Effector memory CD4-positive, alpha-beta T cell (primary cell): Measurements from ENCODE around the gene SMIM24.
"Not testable (repeated sequence)": the region's sequence is repeated elsewhere in the genome, so short reads cannot be mapped to it uniquely, and the experiment has no call there.

Experiments
- DNase-seq, 3 donors: peaks; one replicate each; pipeline ENCODE4 v3.0.0-alpha.2; 2020
- H3K27ac ChIP-seq: 2 replicates; pipeline ENCODE4 v1.7.0; 2013; ENCODE audit warnings: mild to moderate bottlenecking, low read length, moderate library complexity; ENCODE audit not compliant: insufficient read depth, poor library complexity, severe bottlenecking
- H3K27me3 ChIP-seq: replicated peaks from 2 replicates; pipeline ENCODE4 v1.7.0; 2013; ENCODE audit warnings: mild to moderate bottlenecking, low read length; ENCODE audit not compliant: insufficient read depth, control insufficient read depth, poor library complexity, severe bottlenecking
- H3K36me3 ChIP-seq: 2 replicates; pipeline ENCODE4 v1.7.0; 2013; ENCODE audit warnings: mild to moderate bottlenecking, low read length, moderate library complexity; ENCODE audit not compliant: control insufficient read depth, insufficient read depth
- H3K4me1 ChIP-seq: 2 replicates; pipeline ENCODE4 v1.7.0; 2013; ENCODE audit warnings: low read length, mild to moderate bottlenecking; ENCODE audit not compliant: control insufficient read depth, insufficient read depth, poor library complexity, severe bottlenecking
- H3K4me3 ChIP-seq: 2 replicates; pipeline ENCODE4 v1.7.0; 2013; ENCODE audit warnings: low read length, low read depth, mild to moderate bottlenecking; ENCODE audit not compliant: insufficient read depth, poor library complexity, severe bottlenecking
- H3K9me3 ChIP-seq: 2 replicates; pipeline ENCODE4 v1.7.0; 2013; ENCODE audit warnings: mild to moderate bottlenecking, low read length, moderate library complexity; ENCODE audit not compliant: control insufficient read depth
- total RNA-seq, 3 donors: gene quantifications; one replicate each; lab custom pipeline; 2026; lab: John Stamatoyannopoulos, UW

The SMIM24 gene
- total RNA-seq = 0 to 0.19 (median 0) reads per million in 3 donors

DNA sequence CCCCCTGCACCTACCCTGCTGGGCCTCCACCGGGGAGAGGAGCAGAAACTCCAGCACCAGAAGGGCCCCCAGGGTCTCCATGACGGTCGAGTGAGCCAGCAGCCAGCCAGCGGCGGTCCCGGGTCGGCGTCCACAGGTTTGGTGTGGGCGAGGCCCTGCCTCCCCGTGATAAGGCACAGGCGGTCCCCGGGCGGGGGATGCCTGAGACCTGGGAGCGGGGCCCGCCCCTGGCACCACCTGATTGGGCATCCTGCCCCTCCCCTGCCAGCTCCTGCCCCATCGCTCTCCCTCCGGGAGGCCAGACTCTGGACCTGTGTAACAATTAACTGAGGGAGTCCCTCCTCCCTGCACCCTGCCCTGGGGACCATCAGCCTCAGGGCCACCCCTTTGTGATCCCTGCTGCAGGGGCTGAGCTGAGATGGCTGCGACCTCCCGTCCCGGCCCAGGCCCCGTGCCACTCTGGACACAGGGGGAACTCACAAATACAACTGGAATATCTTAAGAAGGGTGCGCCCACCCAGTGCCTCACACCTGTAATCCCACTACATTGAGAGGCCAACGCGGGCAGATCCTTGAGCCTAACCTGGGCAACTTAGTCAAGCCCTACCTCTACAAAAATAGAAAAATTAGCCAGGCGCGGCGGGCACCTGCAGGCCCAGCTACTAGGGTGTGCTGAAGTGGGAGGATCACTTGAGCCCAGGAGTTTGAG is at the start of gene SMIM24:
Gene SMIM24 (minus strand): TSS at position 143 of the 709 bp plus-strand sequence. CDS start 62 bp downstream, at position 81.
- H3K27me3 ChIP-seq = no peaks in the 10 kb centered on the region
- H3K36me3 ChIP-seq = no peaks in the 10 kb centered on the region
- no peak within 1 kb of the TSS for H3K27ac ChIP-seq
- no peak for DNase-seq
- no peaks in the 10 kb centered on the region for H3K9me3 ChIP-seq
- no peak within 1 kb of the TSS for H3K4me3 ChIP-seq
- H3K4me1 ChIP-seq = peaks cover 15% of the 10 kb centered on the region

DNA sequence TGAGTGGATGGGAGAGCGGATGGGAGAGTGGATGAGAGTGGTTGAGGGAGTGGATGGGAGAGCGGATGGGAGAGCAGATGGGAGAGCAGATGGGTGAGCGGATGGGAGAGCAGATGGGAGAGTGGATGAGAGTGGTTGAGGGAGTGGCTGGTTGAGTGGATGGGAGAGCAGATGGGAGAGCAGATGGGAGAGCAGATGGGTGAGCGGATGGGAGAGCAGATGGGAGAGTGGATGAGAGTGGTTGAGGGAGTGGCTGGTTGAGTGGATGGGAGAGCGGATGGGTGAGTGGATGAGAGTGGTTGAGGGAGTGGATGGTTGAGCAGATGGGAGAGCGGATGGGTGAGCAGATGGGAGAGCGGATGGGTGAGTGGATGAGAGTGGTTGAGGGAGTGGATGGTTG is 49.0 kb upstream of the SMIM24 start:
- H3K27ac ChIP-seq, H3K9me3 ChIP-seq, H3K4me1 ChIP-seq, H3K27me3 ChIP-seq, H3K4me3 ChIP-seq, DNase-seq: not testable (repeated sequence)
- peaks cover 71% of the 10 kb centered on the region for H3K36me3 ChIP-seq

DNA sequence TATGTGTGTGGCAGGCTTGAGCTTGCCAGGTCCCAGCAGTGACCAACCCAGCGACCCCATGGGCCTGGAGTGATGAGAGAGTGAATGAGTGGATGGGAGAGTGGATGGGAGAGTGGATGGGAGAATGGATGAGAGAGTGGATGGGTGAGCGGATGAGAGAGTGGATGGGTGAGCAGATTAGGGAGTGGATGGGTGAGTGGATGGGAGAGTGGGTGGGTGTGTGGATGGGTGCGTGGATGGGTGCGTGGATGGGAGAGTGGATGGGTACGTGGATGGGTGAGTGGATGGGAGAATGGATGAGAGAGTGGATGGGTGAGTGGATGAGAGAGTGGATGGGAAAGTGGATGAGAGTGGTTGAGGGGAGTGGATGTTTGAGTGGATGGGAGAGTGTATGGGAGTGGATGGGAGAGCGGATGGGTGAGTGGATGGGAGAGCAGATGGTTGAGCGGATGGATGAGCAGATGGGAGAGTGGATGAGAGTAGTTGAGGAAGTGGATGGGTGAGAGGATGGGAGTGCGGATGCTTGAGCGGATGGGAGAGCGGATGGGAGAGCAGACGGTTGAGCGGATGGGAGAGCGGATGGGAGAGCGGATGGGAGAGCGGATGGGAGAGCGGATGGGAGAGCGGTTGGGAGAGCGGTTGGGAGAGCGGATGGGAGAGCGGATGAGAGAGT is 48.4 kb upstream of the SMIM24 start:
- no peak for DNase-seq
- Histone ChIP-seq H3K27me3 (no peaks in the 10 kb centered on the region), H3K36me3 (peaks cover 69% of the 10 kb centered on the region), H3K4me3 (no peak overlapping the region), H3K9me3 (no peaks in the 10 kb centered on the region), H3K27ac (no peak overlapping the region), H3K4me1 (no peaks in the 10 kb centered on the region)

DNA sequence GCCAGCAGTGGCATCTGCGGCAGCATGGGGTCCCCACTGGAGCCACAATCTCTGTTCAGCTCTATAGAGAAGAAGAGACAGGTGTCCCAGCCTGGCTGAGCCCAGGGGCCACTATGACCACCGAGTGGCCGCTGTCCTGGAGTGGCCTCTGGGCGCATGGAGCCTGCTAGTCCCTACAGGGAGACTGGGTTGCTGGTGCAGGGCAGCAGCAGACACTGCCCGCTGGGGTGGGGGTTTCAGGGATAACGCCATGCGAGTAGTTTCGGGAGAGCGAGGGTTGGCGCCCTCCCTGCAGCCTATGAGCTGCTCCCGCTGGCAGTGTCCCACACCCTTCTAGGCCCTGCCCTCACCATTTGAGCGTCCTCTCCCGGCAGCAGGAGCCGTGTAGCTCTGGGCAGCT is 47.8 kb upstream of the SMIM24 start:
- Histone ChIP-seq H3K27me3 (no peaks in the 10 kb centered on the region), H3K4me3 (no peak overlapping the region), H3K9me3 (no peaks in the 10 kb centered on the region), H3K27ac (no peak overlapping the region), H3K36me3 (peaks cover 69% of the 10 kb centered on the region), H3K4me1 (no peaks in the 10 kb centered on the region)
- no peak for DNase-seq

DNA sequence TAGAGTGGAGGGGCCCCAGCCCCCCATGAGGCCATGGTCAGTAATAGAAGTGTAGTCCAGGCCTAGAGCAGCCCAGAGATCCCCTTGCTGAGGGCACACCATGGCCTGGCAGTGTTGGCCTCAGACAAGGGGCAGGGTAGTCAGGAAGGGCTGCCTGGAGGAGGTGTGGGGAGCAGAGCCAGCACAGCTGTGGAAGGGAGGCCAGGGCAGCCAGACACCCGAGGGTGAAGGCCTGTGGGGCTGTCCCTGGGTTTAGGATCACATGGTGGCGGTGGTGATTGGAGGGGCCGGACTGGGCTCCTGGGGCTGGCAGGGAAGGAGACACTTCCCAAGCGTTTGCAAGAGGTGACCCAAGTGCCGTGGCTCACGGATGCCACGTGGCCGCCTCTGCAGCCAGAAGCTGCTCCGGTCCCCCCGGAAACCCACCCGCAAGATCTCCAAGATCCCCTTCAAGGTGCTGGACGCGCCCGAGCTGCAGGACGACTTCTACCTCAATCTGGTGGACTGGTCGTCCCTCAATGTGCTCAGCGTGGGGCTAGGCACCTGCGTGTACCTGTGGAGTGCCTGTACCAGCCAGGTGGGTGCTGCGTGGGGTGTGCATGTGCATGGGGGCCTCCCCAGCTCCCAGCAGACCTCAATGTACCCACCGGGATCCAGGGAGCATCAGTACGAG is 47.0 kb upstream of the SMIM24 start:
- DNase-seq = no peak
- Histone ChIP-seq H3K4me3 (no peak overlapping the region), H3K36me3 (peaks cover 69% of the 10 kb centered on the region), H3K27ac (no peak overlapping the region), H3K4me1 (no peaks in the 10 kb centered on the region), H3K27me3 (no peaks in the 10 kb centered on the region), H3K9me3 (no peaks in the 10 kb centered on the region)

DNA sequence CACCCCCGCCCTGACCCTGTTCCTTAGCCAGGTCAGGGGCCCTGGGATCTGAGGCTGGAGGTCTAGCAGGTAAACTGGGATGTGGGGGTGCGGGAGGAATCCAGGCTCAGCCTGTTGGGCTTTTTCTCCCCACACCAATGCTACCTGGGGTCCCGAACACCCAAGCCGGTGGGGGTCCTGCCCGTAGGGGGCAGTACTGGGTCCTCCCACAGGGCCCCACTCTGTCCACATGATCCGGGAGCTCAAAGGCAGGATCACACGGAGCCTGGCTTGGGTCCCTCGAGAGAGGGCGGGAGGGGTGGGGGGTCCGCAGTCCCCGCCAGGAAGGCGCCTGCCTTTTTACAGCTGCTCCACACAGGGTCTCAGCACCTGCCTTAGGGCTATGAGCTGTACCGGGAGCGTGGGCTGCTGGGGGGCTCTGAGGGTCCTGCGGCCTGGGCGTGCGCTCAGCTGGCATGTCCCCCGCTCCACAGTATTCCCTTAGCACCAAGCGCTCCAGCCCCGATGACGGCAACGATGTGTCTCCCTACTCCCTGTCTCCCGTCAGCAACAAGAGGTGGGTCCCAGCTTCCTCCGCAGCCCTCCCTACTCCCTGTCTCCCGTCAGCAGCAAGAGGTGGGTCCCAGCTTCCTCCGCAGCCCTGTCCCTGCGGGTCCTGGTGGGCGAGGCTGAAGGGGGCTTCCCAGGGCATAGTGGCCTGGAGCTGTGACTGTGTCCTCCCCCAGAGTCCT is 46.3 kb upstream of the SMIM24 start:
- H3K4me3 ChIP-seq = no peak overlapping the region
- no peaks in the 10 kb centered on the region for H3K4me1 ChIP-seq
- H3K36me3 ChIP-seq = peaks cover 62% of the 10 kb centered on the region
- H3K9me3 ChIP-seq = no peaks in the 10 kb centered on the region
- DNase-seq = no peak
- H3K27ac ChIP-seq = no peak overlapping the region
- no peaks in the 10 kb centered on the region for H3K27me3 ChIP-seq

DNA sequence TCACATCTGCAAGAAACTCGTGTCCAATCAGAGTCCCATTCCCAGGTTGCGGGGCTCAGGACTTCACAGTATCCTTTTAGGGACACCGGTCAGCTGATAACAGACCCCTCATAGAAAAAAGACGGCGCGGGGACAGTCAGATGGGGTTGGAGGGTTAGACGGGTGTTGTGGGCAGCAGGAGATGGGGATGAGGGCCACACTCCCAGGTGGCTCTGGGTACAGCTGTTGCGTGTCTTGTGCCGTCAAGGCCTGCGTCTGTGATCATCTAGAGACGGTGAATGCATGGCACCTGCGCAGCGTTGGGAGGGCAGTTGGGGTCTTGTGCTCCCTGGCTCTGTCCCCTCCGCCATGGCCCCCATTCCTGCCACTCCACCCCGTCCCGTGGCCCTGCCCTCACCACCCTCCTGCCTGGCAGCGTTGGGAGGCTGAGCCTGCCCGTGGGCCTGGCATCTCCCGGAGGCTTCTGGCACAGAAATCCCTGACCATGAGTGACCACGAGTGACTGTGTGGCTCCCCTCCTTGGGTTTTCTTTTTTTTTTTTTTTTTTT is 44.7 kb upstream of the SMIM24 start:
- Histone ChIP-seq H3K4me1 (no peaks in the 10 kb centered on the region), H3K27me3 (no peaks in the 10 kb centered on the region), H3K27ac (no peak overlapping the region), H3K36me3 (peaks cover 56% of the 10 kb centered on the region), H3K4me3 (no peak overlapping the region), H3K9me3 (no peaks in the 10 kb centered on the region)
- DNase-seq = no peak

DNA sequence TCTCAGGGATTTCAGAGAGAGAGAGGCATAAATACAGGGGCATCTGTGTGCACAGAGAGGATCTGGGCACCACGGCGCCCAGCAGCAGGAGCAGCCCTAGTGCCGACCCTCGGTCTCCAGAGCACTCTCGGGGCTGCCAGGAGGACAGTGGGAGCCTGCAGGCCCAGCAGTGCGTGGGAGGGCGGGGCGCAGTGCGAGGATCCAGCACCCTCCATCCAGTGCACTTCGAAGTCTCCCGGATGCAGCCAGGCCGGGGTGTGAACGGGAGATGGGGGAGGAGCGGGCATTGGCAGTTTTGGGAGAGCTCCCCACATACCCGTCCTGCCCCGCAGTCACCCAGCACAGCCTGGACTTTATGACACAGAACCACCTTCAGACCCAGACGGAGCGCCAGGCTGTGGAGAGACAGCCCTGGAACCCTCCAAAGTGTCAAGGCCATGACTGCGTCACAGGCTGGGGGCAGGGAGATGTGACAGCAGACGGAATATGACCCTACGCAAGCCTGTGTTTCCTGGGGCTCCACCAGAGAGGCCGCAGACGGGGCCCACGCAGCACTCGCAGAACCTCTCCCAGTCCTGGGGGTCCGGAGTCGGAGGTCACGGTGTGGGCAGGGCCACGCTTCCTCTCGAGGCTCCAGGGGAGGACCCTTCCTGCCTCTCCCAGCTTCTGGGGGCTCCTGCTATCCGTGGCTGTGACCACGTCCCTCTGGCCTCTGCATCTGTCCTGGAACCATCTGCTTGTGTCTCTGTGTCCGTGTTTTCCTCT is 43.9 kb upstream of the SMIM24 start:
- Histone ChIP-seq H3K9me3 (no peaks in the 10 kb centered on the region), H3K27me3 (no peaks in the 10 kb centered on the region), H3K27ac (no peak overlapping the region), H3K4me1 (no peaks in the 10 kb centered on the region), H3K4me3 (no peak overlapping the region), H3K36me3 (peaks cover 56% of the 10 kb centered on the region)
- no peak for DNase-seq

DNA sequence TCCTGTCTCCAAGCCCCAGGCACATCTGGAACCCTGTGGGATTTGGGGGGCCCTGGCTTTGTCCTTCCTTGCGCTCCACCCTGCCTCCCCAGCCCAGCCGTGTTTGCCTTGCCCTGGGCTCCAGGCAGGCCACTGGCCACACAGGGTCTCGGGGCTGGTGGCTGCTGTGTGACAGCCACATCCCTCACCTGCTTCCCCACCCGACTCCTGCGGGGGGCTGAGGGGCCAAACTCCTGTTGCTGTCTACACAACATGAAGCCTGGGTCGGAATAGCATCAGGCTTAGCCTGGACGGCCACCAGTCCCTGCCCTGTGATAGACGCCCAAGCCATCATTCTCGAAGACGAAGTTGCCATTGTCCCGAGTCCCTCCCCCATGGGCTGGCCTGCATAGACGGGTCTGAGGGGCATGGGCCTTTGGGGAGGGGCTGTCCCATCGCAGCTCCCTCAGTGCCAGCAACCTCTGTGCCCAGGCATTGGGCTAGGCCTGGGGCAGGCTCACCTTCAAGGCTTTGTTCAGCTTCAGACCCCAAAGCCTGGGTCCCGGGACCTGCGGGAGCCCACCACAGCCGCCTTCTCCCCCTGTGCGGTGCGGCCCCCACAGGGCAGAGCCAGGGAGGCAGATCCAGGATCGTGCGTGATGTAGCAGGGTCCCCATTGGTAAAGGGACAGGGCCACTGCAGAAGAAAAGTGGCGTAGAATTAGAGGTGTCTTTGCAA is 43.2 kb upstream of the SMIM24 start:
- H3K4me3 ChIP-seq = no peak overlapping the region
- no peaks in the 10 kb centered on the region for H3K9me3 ChIP-seq
- no peak for DNase-seq
- no peaks in the 10 kb centered on the region for H3K27me3 ChIP-seq
- H3K27ac ChIP-seq = no peak overlapping the region
- H3K4me1 ChIP-seq = no peaks in the 10 kb centered on the region
- H3K36me3 ChIP-seq = peaks cover 55% of the 10 kb centered on the region
